Stimulated activated CD4-positive, alpha-beta T cell treated with anti-CD3 and anti-CD28 coated beads, Interleukin-12 subunit alpha, Interleukin-12 subunit beta, amount 100 ng/mL, for 24 hours (primary cell): Measurements from ENCODE around the gene CFAP20.

Experiments
- DNase-seq, 2 experiments: peaks; one replicate each; pipeline ENCODE4 v3.0.0-alpha.2; 2020; ENCODE audit warnings: low read depth in 2 of 2

The CFAP20 gene

GRCh38 chr16:58125041-58125440, 4.1 kb downstream of the CFAP20 start:
- DNase-seq: no peak

GRCh38 chr16:58124601-58124915, 4.6 kb downstream of the CFAP20 start:
- no peak for DNase-seq

DNA sequence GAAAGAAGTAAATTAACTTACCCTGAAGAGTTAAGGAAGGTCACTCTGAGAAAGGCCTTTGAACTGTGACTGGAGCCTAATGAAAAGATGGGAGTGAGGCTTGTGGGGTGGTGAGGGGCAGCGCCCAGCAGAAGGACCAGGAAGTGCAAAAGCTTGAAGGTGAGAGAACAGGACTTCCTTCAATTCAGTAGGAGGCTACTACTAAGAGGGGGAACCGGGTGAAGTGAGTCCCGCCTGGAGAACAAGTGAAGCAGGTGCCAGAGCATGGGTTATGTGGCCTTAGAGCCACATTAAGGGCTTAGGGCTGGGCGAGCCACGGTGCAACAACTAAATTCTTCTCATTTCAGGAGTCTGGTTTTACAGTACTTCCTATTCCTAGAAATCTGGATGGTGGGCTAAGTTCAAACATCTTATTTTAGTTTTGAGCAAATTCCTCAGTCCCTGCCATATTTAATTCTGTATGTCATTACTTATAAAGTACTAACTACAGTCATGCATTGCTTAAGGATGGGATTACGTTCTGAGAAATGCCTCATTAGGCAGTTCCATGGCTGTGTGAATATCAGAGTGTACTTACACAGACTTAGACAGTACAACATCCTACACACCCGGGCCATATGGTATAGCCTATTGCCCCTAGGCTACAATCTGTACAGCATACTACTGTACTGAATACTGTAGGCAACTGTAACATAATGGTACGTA, 5.1 kb downstream of the CFAP20 start:
- DNase-seq: no peak

DNA sequence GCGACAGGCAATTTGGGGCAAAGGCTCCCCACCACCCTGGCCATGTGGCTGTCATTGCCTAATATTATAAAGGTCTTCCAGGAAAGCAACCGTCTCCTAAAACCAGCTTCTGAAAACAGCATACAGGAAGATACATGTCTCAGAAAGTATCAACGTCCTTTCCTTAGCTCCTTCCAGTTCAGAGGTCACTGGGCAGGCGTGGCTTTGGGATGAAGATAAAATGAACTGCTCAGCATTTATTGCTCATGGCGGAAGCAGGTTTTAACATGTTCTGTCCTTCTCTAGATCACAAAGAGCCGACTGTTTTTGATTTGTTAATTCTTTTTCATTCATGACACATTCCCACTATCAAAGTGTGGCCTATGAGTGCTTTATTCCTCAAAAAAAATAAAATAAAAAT, 8.0 kb downstream of the CFAP20 start:
- no peak for DNase-seq

DNA sequence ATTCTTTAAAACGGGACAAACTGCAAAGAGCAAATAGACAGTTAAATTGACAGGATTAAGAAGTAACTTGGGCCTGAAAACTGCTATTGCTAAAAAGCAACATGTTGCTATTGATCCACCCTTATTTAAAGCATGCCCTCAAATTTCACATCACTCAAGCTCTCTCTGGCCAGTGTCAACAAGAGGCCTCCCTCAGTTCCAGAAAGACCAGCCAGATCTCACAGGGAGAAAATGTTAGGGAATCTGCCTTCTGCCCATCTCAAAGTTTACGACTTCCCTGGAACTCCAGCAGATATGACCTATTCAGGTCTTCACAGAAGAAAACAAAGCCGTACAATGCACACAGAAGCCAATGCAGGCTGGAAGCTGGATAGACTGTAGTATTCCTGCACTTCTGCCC, 8.9 kb downstream of the CFAP20 start:
- no peak for DNase-seq

GRCh38 chr16:58119509-58119845, 9.7 kb downstream of the CFAP20 start:
- no peak for DNase-seq

DNA sequence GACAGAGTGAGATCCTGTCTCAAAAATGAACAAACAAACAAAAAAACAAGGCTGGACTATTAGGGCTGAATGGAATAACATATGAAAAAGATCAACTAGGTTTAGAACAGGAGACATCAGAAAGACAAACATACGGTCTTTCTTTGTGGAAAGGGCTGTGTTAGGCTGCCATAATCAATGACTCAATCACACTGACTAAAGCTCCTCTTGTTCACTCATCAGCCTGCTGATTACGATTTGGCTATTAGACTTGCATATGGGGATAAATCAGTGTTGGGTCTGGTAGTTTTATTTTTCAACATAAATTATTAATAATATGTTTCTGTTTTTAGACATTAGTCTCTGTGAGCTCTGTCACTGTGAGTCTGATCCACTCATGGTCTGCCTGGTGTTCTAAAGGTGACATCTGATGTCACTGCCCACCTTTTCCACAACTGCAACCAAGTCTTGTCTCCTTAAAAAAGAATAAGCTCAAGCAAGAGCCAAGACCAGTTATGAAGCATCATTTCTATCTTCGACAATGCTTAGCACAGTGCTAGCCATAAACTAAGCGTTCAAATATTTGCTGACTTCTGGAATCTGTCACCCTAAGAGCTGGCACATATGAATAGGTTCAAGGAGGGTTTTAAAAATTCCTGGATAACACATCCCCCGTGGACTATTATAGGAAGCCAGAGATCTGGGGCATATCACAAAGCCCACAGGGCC, 10.2 kb downstream of the CFAP20 start:
- DNase-seq: no peak

DNA sequence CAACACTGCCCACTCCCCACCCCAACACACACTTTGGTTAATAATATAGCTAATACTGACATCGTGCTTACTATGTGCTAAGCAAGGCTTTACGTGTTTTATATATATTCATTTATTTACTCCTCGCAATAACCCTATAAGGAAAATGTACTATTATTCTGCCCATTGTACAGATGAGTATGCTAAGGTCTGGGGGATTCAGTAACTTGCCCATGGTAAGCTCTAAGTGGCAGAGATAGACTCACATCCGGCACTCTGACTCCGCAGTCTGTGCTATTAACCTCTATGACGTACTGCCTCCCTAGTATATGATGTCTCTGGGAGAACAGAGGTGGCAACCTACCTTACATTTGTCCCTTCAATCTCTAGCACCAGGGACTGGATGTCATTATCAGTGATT, 12.7 kb downstream of the CFAP20 start:
- DNase-seq: no peak

GRCh38 chr16:58116081-58116480, 13.1 kb downstream of the CFAP20 start:
- no peak for DNase-seq

- DNase-seq: no peak
Observed at GRCh38 chr16:58114827-58115825, 14.1 kb downstream of the CFAP20 start.

GRCh38 chr16:58111302-58111627, 17.9 kb downstream of the CFAP20 start:
- no peak for DNase-seq

DNA sequence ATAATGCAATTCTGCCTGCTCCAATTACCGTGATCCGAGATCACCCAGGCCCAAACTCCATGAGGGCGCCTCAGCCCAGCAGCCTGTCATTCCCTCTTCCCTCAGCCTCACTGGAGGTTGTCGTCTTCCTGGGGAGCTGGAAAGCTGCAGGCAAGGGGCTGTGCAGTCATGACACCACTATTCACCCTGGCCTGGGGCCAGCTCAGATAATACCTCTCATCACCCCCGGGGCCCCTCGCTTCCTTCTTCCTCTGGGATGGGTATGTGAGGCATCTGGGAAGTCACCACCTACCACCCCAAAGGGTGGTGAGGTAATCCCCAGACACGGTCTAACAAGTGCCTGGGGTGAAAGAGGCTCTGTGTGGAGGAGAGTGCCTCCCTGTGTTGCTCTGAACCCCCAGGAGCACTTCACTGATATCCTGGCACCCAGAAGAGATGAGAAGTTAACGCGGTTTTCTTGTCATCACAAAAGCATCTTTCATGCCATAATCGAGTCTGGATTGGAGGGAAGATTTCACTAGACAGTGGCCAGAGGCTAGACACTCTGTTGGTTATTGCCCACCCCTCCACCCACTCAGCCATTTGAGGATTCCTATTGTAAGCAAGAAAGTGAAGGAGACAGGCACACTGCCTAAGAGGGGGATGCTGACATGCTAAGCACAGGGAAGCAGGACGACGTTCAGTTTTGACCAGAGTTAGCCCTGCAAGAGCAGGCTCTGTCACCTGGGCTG, 18.4 kb downstream of the CFAP20 start:
- DNase-seq: no peak

- DNase-seq: no peak
Observed at GRCh38 chr16:58109881-58110280, 19.3 kb downstream of the CFAP20 start.

DNA sequence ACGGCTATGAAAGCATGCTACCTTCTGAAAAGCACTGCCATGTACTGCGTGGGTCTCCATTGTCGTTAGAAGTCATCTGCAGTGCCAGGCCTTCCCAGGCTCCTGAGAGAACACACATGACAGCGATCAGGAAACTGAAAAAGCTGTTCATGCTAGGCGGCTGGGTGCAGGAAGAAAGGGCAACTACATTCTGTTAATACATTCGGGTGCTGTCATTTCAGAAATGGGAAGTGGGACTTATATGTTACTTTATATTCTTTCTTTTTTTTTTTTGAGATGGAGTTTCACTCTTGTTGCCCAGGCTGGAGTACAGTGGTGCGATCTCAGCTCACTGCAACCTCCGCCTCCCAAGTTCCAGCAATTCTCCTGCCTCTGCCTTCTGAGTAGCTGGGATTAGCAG, 19.9 kb downstream of the CFAP20 start:
- DNase-seq: no peak

DNA sequence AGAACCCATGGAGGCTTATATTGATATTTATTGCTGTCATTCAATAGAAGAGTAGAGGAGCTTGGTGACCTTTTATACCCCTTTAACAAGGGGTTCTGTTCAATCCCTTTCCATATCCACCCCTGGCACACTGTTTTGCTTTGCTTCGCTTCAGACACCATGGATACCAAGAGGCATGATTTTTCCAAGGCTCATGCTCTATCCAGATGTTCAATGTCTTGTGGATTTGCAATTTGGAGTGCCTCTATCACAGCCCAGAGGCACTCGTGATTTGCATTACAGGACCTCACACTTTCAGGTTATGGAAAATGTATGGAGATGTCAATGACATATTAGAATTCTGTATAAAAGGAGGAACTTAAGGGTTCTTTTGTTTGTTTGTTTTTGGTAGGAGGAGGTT, 21.5 kb downstream of the CFAP20 start:
- no peak for DNase-seq

- DNase-seq: no peak
Observed at GRCh38 chr16:58107228-58107627, 22.0 kb downstream of the CFAP20 start.

DNA sequence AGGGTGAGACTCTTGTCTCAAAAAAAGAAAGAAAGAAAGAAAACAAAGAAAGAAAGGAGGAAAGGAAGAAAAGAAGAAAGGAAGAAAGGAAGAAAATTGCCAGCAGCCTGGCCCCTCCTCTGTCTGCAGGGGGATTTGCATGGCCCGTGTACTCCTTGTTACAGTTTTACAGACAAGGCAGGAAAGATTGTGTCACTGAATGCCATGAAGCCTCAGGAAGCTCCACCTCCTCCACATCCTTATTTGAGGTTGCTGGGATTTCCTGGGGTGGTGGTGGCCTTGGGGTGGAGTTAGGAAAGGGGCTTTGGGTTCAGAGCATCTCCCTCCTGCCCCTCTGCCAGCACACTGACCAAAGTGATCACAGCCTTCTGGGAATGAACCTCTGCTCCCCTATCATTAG, 23.6 kb downstream of the CFAP20 start:
- no peak for DNase-seq

DNA sequence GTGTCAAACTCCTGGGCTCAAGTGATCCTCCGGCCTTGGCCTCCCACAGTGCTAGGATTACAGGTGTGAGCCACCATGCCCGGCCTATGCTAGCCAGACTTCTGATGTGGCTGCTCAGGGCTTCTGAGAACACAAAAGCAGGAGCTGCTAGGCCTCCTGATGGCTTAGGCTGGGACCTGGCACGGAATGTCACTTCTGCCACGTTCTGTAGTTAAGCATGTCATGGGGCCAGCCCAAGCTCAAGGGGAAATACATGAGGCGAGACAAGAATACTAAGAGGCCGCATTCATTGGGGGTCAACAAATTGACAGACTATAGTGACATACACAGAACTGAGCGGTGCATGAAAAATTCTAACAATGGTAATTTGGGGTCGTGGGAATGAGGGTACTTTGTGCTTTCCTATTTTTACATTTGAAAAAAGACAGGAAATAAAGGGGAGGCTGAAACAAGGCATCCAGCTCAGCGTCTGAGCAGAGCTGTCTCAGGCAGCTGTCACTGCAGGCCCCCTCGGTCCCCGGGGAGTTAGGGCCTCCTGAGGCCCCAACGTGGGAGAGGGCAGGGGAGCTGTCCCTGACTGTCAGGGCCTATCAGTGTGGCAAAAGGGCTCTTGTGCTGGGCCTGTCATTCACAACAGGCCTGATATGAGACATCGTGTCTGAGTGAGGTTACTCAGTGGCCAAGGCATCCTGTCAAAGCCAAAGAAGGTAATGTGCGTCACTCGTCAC, 26.4 kb downstream of the CFAP20 start:
- DNase-seq: no peak

GRCh38 chr16:58099956-58100300, 29.3 kb downstream of the CFAP20 start:
- no peak for DNase-seq

DNA sequence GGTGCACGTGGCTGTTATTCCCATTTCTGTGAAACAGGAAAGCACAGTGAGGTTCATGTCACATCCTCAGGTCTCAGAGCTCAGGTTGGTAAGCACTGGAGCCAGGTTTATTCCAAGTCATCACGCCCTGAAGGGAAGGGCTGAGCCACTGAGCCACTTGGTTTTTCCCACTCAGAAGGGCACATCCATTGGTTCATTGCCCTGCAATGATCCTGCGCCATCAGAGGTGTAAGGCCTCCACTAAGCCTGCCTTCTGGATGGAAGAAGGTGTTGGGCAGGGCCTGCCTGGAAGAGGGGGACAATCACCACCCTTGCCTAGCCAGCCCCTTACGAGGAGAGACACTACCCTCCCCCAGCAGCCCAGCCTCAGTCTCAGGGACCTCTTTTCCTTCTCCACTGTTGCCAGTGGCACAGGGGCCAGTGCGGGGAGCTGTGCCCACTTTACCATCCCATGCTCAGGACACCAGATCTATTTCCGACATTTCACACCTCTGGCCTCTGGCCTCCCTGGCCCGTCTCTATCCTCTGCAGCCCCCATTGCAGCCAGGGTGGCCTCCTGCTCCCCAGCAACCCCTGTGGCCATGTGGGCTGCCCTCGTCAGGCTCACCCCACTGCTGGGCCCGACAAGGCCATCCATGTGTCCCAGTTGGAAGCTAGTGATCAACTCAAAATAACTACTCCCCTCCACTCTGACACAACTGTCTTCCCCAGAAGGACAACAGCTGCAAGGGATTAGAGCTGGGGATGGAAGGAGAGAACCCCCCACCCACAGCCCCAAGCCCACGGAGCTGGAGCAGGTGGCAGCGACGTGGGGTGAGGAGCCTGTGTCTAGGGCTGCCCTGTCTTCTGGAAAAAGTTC, 29.9 kb downstream of the CFAP20 start:
- DNase-seq: no peak
